Left kidney (tissue), 8 donors: Measurements from ENCODE around the gene FKRP. TPM values are rescaled to one million over a fixed set of nuclear protein-coding genes. Genes with fewer than 3 reads are reported as not detected.
"Not testable (repeated sequence)": the region's sequence is repeated elsewhere in the genome, so short reads cannot be mapped to it uniquely, and the experiment has no call there.

Source experiments
- DNase-seq: peaks from one replicate; pipeline ENCODE4 v3.0.0-alpha.2; 2013
- long read RNA-seq, 8 donors: transcript quantifications; one replicate each; lab custom pipeline, GENCODE V29; 2026
- polyA plus RNA-seq: library from polyadenylated mRNA; unstranded; fragments of 120-200 nt; gene quantifications from one replicate; pipeline ENCODE4 v1.2.1, GENCODE V29; 2013; ENCODE audit not compliant: insufficient read length

The FKRP gene, protein sequence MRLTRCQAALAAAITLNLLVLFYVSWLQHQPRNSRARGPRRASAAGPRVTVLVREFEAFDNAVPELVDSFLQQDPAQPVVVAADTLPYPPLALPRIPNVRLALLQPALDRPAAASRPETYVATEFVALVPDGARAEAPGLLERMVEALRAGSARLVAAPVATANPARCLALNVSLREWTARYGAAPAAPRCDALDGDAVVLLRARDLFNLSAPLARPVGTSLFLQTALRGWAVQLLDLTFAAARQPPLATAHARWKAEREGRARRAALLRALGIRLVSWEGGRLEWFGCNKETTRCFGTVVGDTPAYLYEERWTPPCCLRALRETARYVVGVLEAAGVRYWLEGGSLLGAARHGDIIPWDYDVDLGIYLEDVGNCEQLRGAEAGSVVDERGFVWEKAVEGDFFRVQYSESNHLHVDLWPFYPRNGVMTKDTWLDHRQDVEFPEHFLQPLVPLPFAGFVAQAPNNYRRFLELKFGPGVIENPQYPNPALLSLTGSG
- 23.0 TPM for polyA plus RNA-seq
- long read RNA-seq, donor 1, partial matches to known transcripts = 79 of 245 reads
- long read RNA-seq, donor 1, other reads (novel, unspliced or antisense) = 162 of 245 reads
- long read RNA-seq, donor 2, partial matches to known transcripts = 0 of 5 reads
- long read RNA-seq, donor 2, other reads (novel, unspliced or antisense) = 0 of 5 reads
- long read RNA-seq, donor 3, partial matches to known transcripts = 6 of 8 reads
- long read RNA-seq, donor 3, other reads (novel, unspliced or antisense) = 0 of 8 reads
- long read RNA-seq, donor 4, partial matches to known transcripts = 0 of 2 reads
- long read RNA-seq, donor 4, other reads (novel, unspliced or antisense) = 0 of 2 reads
- long read RNA-seq, donor 5, partial matches to known transcripts = 0 of 35 reads
- long read RNA-seq, donor 5, other reads (novel, unspliced or antisense) = 23 of 35 reads
- long read RNA-seq, donor 6, partial matches to known transcripts = 0 of 16 reads
- long read RNA-seq, donor 6, other reads (novel, unspliced or antisense) = 7 of 16 reads
- long read RNA-seq, donor 7, partial matches to known transcripts = 16 of 23 reads
- long read RNA-seq, donor 7, other reads (novel, unspliced or antisense) = 0 of 23 reads
- long read RNA-seq, donor 8, partial matches to known transcripts = 0 of 4 reads
- long read RNA-seq, donor 8, other reads (novel, unspliced or antisense) = 0 of 4 reads

GRCh38 chr19:46745521-46746280, at the start of gene FKRP:
Gene FKRP (plus strand): TSS chr19:46746057. CDS start chr19:46755451, 9,394 bp downstream.
- no peak for DNase-seq

DNA sequence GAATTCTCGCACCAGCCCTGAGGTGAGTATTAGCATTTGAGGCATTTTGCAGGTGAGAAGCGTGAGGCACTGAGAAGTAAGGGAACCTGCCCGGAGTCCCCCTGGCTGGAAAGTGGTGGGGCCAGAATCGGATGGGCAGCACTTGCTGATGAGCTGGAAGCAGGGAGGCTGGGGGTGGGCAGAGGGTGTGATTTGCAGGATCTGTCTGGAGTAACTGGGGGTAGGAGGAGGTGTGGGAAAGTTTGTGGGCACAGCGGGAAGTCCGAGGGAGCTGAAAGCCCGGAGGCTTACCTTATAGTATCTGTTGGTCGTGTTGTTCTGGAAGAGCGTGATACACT, 49.0 kb upstream of the FKRP start:
- no peak for DNase-seq

DNA sequence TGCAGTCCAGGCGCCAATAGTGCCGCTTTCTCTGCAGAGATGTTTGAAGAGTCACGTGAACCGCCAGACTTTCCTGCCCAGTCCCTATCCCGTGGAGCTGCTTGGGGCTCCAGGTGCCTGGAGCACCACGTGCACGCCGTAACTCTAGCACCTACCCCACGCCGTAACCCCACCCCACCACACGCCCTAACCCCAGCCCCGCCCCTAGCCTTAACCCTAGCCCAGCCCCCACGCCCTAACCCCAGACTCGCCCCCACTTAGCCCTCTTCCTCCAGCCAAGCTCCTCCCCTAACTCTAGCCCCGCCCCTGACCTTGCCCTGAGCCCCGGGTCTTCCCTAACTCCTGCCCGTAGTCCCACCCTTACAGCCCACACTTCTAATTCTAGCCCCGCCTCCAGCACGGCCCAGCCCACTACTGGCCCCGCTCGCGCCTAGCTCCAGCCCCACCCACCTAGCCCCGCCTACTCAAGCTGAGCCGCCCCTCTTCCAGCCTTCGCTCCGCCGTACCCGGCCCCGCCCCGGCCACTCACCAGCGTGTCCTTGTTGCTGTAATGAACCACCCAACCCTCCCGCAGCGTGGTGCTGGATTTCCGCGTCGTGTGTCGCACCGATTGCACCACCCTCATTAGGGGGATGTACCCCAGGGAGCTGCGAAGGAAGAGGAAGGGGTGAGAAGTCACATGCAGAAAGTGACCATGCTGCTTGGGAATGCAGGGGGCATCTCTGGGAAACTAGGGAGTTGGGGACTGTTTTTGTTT, 48.5 kb upstream of the FKRP start:
- peak; percentile 84 for DNase-seq

DNA sequence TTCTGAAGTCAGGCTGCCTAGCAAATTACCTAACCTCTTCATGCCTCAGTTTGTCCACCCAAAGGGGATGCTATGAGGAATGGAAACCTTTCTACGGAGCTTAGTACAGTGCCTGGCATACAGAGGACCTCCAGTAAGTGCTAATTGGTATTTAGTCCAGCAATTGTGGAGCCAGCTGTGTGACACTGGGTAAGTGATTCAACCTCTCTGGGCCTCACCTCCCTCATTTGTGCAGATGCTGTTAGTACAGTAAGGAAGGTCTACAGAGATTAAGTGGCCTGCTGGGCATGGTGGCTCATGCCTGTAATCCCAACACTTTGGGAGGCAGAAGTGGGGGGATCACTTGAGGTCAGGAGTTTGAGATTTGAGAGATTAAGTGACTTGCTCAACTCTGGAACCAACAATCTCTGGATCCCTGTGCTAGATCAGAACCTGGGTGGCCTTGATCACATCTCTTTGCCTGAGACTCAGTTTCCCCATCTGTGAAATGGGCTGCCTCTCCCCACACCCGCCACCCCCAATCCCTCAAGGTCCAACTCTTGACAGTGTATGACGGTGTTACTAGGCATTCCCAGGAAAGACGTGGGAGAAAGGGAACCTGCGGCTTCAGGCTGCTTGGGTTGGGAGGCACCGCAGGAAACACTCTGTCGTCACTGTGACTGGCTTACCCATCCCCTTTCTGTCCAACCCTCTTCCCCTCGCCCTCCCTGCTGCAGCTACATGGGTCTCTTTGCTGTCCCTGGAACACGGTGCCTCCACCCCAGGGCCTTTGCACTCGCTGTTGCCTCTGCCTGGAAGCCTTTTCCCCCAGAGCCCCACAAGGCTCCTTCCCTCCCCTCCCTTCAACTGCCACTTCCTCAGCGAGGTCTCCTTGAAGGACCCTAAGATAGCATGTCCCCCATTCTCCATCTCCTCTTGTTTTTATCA, 47.2 kb upstream of the FKRP start:
- DNase-seq = no peak

DNA sequence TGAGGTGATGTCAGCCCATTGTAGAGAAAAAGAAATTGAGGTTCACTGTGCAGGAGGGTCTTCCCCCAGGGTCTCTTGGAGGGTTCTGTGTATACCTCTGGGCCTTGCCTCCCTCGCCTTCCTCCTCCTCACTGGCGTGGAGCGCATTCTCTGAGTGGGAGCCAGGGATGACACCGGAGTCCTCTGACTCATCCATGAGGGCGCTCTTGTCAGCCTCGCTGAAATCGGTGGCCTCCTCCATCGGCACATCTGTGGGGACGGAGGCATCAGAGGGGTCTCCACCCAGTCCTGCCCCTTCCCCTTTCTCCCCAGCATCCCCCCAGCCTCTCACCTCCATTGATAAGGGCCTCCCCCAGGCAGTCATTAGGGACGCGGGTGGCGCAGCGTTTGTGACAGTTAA, 45.2 kb upstream of the FKRP start:
- DNase-seq = no peak

DNA sequence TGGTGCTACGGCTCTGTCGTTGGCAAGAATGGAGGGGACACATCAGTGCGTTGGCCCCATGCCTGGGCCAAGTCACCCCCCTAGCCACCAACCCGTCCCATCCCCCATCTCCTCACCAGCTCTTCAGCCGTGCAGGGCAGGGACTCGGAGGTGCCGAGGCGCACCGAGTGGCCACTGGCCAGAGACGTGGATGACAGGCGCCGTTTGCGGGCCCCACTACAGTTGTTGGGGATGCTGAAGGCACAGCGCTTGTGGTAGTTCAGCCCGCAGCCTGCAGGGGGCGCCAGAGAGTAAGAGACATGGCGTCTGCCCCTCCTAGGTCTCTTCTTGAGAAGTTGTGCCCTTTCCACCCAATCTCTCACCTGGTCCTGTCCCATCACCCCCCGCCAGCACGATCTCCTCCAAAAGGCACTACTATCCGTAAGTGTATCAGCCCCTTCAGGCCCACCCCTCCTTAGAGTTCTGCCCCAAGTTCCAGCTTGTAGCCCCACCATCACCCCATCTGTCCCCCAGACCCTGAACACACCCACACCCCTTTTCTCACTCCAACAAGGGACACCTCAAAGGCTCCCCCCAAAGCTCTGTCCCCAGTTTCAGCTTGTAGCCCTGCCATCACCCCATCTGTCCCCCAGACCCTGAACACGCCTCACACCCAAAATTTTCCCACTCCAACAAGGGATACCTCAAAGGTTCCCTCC, 41.3 kb upstream of the FKRP start:
- no peak for DNase-seq

DNA sequence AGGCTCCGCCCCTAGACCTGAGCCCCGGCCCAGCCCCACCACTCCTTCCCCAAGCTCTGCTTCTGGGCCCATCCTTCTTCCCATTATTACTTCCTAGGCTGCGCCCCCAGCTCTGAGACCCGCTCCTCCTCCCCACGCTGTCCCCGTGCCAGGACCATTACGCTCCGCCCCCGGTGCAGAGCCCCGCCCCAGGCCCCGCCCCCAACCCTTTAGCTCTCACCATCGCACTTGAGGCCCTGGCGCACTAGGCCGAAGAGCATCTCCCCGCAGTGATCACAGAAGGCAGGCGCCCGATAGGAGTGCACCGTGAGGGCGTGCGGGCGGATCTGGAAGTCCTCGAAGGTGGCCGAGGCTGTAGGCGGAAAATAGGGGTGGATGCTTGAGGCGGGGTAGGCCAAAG, 35.2 kb upstream of the FKRP start:
- DNase-seq = no peak

GRCh38 chr19:46712768-46713338, 33.0 kb upstream of the FKRP start:
- not testable (repeated sequence) for DNase-seq

DNA sequence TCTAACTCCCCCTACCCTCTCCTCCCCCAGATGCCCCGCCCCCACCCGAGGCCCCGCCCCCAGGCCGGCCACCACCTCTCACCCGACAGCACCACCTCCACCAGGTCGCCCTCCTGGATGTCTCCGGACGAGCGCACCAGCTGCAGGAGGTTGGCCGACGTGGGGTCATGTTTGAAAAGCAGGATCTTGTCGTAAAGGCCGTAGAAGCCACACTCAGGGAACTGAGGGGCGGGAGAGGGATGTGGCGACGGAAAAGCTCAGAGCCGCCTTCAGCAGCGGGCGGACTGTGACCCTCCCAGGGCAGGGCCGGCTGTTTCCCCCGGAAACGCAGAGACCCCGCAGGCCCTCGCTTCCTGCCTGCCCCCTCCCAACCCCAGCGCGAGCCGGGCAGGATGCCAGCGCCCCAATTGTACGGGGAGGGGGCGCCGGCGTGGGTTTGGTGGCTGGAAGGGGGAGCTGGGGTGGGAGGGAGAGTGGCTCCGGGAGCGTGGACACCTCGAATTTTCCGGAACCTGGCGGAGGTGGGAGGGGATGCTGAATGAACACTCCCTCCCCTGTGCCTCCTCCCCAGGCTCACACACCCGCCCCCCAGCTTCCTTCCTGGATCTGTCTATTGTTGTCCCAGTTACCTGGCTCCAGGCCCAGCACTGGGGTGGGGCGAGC, 31.9 kb upstream of the FKRP start:
- DNase-seq = peak; percentile 87

- DNase-seq = no peak
Observed at GRCh38 chr19:46714444-46715106, 31.3 kb upstream of the FKRP start.

GRCh38 chr19:46715620-46715974, 30.3 kb upstream of the FKRP start:
- no peak for DNase-seq

DNA sequence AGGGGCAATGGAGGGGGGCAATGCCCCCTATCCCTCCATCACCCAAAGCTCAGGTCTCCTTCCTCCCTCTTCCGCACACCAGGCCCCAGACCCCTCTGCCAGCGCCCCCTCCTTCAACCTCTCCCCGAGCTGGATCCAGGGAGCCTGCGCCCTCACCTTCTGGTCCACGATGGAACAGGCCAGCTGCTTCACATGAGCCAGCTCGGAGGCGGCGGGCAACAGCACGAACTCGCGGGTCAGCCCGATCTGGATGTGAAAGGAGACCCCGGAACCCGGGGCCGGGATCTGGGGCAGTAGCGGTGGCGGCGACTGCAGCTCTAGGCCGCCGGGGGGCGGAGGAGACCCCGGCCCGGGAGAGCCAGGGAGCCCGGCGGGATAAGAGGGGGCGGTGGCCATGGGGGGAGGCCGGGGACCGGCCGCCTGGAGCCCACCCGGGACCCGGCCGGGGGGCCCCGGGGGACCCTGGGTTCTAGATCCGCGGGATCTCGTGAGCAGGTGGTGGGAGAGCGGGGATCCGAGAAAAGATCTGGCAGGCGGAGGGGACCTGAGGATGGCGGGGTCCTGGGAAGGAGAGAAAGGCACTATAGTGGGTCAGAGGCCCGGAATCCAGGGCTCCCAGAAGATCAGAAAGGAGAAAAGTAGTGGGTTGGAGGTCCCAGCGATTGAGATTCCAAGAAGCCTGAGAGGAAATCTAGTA, 29.7 kb upstream of the FKRP start:
- no peak for DNase-seq

- DNase-seq = no peak
Observed at GRCh38 chr19:46716672-46717033, 29.2 kb upstream of the FKRP start.

DNA sequence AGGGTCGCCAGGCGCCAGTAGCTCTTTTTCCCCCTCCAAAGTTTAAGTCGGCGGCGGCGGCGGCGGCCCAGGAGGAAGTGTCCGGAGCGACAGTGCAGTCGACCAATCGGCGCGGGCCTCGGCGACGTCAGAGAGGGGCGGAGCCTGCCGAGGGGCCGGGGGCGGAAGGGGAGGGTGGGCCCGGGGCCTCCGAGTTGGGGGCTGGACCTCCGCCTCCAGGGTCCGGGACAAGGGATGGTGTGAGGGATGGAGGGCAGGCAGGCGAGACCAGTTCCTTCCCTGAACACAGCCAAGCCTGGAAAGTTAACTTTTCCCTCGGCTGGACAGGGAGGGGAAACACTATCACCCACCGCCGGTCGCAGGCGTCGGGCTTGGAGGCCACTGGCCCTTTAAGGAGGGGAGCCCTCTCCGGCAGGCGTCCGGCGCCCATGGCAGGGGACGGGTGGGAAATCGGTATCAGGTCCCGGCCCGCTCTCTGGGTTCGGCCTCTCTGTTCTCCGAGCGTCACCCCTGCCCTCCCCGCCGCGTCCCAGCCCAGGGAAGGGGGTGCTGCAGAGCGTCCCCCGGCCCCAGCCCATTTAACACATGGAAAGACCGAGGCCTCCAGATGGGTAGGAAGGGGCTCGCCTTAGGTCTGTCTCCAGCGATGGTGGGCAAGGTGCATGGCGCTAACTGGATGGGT, 28.7 kb upstream of the FKRP start, which contains the start of gene PRKD2:
PRKD2 (minus strand) TSS at position 81 of the 682 bp plus-strand sequence. CDS start 744 bp downstream, outside the sequence.
- peak; percentile 92 for DNase-seq

DNA sequence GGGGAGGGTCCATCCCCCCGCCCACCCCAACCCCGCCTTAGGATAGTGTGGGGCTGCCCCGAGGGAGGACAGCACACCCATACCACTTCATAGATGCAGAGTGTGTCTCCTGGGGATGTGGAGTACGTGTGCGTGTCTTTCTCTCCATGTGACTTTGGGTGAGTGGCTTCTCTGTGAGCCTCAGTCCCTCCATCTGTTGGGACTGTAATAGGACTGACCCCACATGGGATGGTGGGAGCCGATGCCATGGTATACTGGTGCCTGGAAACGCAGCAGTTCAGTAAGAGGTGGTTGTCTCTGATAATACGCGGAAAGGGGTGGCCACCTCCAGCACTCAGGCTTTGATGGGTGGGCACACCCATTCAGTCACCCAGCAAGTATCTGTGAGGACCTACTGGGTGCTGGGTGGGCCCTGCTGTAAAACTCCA, 28.1 kb upstream of the FKRP start:
- DNase-seq = no peak

DNA sequence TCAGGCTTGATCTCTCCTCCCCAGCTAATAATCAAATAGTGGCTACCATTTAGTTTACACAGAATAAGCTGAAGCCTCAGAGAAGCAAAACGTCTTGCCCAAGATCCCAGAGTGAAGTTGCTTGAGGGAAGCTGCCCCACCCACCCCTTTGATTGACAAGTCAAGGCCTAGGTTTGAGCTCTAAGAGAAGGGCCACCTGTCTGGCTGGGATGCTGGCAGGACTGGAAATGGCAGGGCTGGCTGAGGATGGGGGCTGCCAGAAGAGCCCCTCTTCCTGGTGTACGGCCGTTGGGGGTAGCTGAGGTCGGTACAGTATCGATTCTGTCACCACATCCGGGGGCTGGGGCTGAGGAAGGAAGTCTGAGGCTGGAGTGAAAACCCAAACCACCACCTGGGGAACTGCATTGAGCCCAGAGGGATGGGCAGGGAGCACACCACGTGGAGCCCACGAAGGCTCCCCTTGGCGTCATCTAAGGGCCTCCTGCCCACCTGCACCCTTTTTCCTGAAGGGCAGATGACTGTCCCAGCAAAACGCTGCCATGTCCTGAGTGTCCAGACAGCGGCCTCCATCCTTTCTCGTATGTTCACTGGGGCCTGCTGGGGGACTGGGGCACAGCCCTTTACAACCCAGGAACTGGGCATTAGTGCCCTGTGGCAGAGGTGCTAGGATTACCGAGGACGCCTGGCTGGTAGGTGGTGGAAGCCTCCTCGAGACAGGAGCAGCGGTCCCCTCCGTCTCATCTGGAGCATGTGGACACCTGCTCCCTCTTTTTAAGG, 27.5 kb upstream of the FKRP start:
- DNase-seq = no peak
